Thoracic aorta (tissue), 2 donors: Measurements from ENCODE around the gene NRCAM. TPM values are rescaled to one million over a fixed set of nuclear protein-coding genes. Genes with fewer than 3 reads are reported as not detected.

ENCODE experiments used
- ATAC-seq: fragments of 150-250 bp; one replicate; pipeline ENCODE4 v1.8.0; 2017; ENCODE audit warnings: low read depth; ENCODE audit not compliant: insufficient number of reproducible peaks, low FRiP score
- DNase-seq: peaks from one replicate; pipeline ENCODE4 v3.0.0-alpha.2; 2020; ENCODE audit warnings: low spot score
- H3K27ac ChIP-seq, 2 donors: fragments of 200-600 bp; sonication (generic); 1 replicate in 1 of 2; 2 replicates in 1 of 2; pipeline ENCODE4 v1.5.1; 2016; ENCODE audit warnings: mild to moderate bottlenecking in 2 of 2, moderate library complexity in 2 of 2
- H3K27me3 ChIP-seq: fragments of 200-600 bp; sonication (generic); replicated peaks from 2 replicates; pipeline ENCODE4 v1.6.0; 2016; ENCODE audit warnings: mild to moderate bottlenecking; ENCODE audit not compliant: insufficient read depth
- H3K36me3 ChIP-seq: fragments of 200-600 bp; sonication (generic); one replicate; pipeline ENCODE4 v1.5.1; 2016
- H3K4me1 ChIP-seq, 2 donors: fragments of 200-600 bp; sonication (generic); 1 replicate in 1 of 2; 2 replicates in 1 of 2; pipeline versions ENCODE4 v1.5.1 to v1.6.0; 2016; ENCODE audit warnings: low read depth in 2 of 2, mild to moderate bottlenecking in 1 of 2; ENCODE audit not compliant: control insufficient read depth in 1 of 2
- H3K4me3 ChIP-seq: fragments of 200-600 bp; sonication (generic); 2 replicates; pipeline ENCODE4 v1.5.1; 2016; ENCODE audit warnings: mild to moderate bottlenecking
- H3K9me3 ChIP-seq: fragments of 200-600 bp; sonication (generic); 2 replicates; pipeline ENCODE4 v1.5.1; 2016
- total RNA-seq, 2 donors: library from RNA; depleted of rRNA; stranded (reverse); fragments of >200 nt; gene quantifications; one replicate each; pipeline versions ENCODE4 v1.1.0 to v1.2.3, GENCODE V29; 2016
- TF ChIP-seq, protein P1 (sequence below): fragments of 200-600 bp; sonication (generic); IDR thresholded peaks from one replicate; pipeline ENCODE4 v1.5.1; 2019; ENCODE audit warnings: antibody characterized with exemption

Gene NRCAM
- total RNA-seq, 2 donors from 2014 or later = 2.4 to 3.3 TPM

DNA sequence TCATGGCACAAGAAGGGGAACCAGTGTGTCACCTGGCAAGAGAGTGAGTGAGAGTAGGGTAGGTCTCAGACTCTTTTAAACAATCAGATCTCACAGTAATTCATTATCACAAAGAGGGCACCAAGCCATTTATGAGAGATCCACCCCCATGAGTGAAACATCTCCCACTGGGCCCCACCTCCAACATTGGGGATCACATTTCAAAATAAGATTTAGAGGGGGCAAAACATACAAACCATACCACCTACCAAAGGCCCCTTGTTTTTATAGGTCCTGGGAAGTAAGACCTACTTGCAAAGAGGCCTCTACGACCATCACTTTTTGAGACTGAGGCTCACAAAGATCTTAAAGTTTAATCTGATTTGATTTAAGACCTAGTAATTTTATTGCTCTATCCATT is 134.9 kb downstream of the NRCAM start:
- no peak overlapping the region for H3K27ac ChIP-seq
- no peak for ATAC-seq
- H3K4me3 ChIP-seq = no peak overlapping the region
- TF ChIP-seq, protein P1, sequence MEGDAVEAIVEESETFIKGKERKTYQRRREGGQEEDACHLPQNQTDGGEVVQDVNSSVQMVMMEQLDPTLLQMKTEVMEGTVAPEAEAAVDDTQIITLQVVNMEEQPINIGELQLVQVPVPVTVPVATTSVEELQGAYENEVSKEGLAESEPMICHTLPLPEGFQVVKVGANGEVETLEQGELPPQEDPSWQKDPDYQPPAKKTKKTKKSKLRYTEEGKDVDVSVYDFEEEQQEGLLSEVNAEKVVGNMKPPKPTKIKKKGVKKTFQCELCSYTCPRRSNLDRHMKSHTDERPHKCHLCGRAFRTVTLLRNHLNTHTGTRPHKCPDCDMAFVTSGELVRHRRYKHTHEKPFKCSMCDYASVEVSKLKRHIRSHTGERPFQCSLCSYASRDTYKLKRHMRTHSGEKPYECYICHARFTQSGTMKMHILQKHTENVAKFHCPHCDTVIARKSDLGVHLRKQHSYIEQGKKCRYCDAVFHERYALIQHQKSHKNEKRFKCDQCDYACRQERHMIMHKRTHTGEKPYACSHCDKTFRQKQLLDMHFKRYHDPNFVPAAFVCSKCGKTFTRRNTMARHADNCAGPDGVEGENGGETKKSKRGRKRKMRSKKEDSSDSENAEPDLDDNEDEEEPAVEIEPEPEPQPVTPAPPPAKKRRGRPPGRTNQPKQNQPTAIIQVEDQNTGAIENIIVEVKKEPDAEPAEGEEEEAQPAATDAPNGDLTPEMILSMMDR = no peak
- no peaks in the 10 kb centered on the region for H3K9me3 ChIP-seq
- H3K27me3 ChIP-seq = no peaks in the 10 kb centered on the region
- no peak for DNase-seq
- H3K36me3 ChIP-seq = no peaks in the 10 kb centered on the region
- no peaks in the 10 kb centered on the region for H3K4me1 ChIP-seq

DNA sequence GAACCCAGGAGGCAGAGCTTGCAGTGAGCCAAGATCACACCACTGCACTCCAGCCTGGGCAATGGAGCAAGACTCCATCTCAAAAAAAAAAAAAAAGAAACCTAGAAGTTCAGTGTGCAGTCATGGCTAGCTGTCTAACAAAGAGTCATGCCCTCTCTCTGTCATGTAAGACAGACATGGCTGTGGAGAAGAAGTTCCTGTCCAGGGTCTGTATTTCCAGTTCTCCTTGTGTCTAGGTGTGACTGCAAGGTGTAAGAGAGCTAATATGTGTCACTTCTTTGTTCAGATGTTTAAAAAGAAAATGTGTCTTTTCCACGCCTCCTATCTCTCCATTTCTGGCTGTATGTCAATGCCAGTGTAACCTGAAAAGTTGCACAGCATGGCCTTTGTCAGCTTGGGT is 139.5 kb downstream of the NRCAM start:
- Histone ChIP-seq H3K9me3 (no peaks in the 10 kb centered on the region), H3K27me3 (no peaks in the 10 kb centered on the region), H3K4me3 (no peak overlapping the region), H3K4me1 (no peaks in the 10 kb centered on the region), H3K36me3 (no peaks in the 10 kb centered on the region), H3K27ac (no peak overlapping the region)
- TF ChIP-seq, protein P1 = no peak
- DNase-seq (no peak), ATAC-seq (no peak)

DNA sequence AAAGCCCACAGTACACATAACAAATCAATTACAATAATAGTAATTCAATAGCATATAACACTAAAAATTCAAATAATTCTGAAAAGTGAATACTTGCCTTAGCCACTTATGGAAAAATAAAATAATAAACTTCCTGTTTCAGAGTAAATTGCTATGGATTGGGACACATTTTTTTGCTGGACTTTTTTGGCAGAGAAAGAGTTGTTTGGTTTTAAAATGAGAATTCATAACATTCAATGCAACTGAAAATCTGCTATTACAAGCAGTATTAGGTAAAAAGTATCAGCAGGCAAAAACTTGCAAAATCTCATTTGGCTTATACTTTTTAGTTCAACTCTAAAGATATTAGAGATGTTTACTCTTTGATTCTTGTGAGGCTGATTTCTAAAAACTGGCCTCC is 141.7 kb downstream of the NRCAM start:
- no peaks in the 10 kb centered on the region for H3K36me3 ChIP-seq
- H3K9me3 ChIP-seq = no peaks in the 10 kb centered on the region
- TF ChIP-seq, protein P1 = no peak
- ATAC-seq = no peak
- H3K4me1 ChIP-seq = no peaks in the 10 kb centered on the region
- no peak overlapping the region for H3K27ac ChIP-seq
- H3K27me3 ChIP-seq = no peaks in the 10 kb centered on the region
- DNase-seq = no peak
- H3K4me3 ChIP-seq = no peak overlapping the region

DNA sequence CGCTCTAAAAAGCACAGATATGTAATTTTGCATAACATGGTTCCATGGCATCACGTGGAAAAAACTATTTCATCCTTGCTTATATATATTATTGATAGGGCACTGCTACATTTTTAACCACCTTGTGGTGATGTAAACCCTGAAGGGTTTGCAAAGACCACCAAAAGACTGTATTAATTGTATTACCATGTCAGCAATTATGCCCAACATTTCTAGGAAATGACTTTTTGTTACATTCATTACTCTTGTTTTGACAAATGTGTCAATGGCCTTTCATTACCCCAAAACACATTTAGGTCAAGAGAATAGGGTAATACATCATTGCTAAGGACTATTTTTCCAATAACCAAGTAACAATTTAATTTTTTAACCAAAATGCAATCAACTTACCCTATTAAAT is 142.2 kb downstream of the NRCAM start:
- TF ChIP-seq, protein P1 = no peak
- no peak for ATAC-seq
- H3K9me3 ChIP-seq = no peaks in the 10 kb centered on the region

DNA sequence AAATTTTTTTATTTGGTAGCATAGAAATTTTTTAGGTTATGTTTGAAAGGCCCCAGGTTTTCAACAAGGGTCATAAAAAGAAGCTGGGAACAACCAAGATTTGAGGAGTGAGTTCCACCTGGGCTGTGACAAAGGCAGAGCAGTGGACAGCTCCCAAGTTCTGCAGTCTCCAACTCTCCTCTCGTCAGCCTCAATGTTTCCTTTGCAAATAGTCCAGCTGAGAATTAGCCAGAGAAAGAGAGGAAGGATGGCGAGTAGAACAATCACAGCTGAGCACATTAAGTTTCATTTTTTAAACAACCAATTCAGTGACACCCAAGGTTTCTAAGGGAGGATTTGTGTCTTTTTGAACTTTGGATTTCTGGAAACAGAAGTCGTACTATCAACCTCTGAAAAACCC is 143.2 kb downstream of the NRCAM start:
- no peak for ATAC-seq
- TF ChIP-seq, protein P1 = no peak
- H3K27ac ChIP-seq = no peak overlapping the region

More for the DNA sequence above, 142.2 kb downstream of the NRCAM start:
- H3K36me3 ChIP-seq = no peaks in the 10 kb centered on the region
- DNase-seq = no peak
- no peaks in the 10 kb centered on the region for H3K4me1 ChIP-seq
- no peak overlapping the region for H3K27ac ChIP-seq
- H3K4me3 ChIP-seq = no peak overlapping the region
- no peaks in the 10 kb centered on the region for H3K27me3 ChIP-seq

More for the DNA sequence above, 143.2 kb downstream of the NRCAM start:
- H3K4me1 ChIP-seq = no peaks in the 10 kb centered on the region
- H3K27me3 ChIP-seq = no peaks in the 10 kb centered on the region
- H3K4me3 ChIP-seq = no peak overlapping the region
- DNase-seq = no peak
- no peaks in the 10 kb centered on the region for H3K36me3 ChIP-seq
- H3K9me3 ChIP-seq = no peaks in the 10 kb centered on the region
